Raji (cell line): ENCODE results near the gene CORIN.

Experiments used
- POLR2A ChIP-seq: IDR thresholded peaks from 2 replicates; pipeline ENCODE4 v1.6.1; 2011; ENCODE audit warnings: low read depth, low read length, control low read depth; ENCODE audit not compliant: insufficient read depth

The CORIN gene

GRCh38 chr4:47696823-47697222 lies 141.0 kb downstream of the CORIN start:
- TF ChIP-seq POLR2A: no peak

- no peak for TF ChIP-seq POLR2A
These were observed 142.6 kb downstream of the CORIN start for GRCh38 chr4:47695260-47695659.

GRCh38 chr4:47694322-47694721 lies 143.5 kb downstream of the CORIN start:
- TF ChIP-seq POLR2A: no peak

GRCh38 chr4:47692691-47693090 lies 145.2 kb downstream of the CORIN start:
- no peak for TF ChIP-seq POLR2A

GRCh38 chr4:47690611-47691010 lies 147.3 kb downstream of the CORIN start:
- TF ChIP-seq POLR2A: no peak

- no peak for TF ChIP-seq POLR2A
These were observed 151.5 kb downstream of the CORIN start for GRCh38 chr4:47686294-47686872.

GRCh38 chr4:47675806-47676205 lies 162.1 kb downstream of the CORIN start:
- no peak for TF ChIP-seq POLR2A

- TF ChIP-seq POLR2A: no peak
These were observed 163.7 kb downstream of the CORIN start for GRCh38 chr4:47674144-47674543.

- no peak for TF ChIP-seq POLR2A
These were observed 165.2 kb downstream of the CORIN start for GRCh38 chr4:47672696-47673095.

GRCh38 chr4:47669946-47670345 lies 167.9 kb downstream of the CORIN start:
- TF ChIP-seq POLR2A: no peak

GRCh38 chr4:47668810-47669408 lies 169.0 kb downstream of the CORIN start:
- no peak for TF ChIP-seq POLR2A

- no peak for TF ChIP-seq POLR2A
These were observed 169.6 kb downstream of the CORIN start for GRCh38 chr4:47668256-47668655.

GRCh38 chr4:47667552-47667951 lies 170.3 kb downstream of the CORIN start:
- TF ChIP-seq POLR2A: no peak

GRCh38 chr4:47664051-47664826 lies 173.6 kb downstream of the CORIN start:
- TF ChIP-seq POLR2A: no peak

GRCh38 chr4:47662975-47663374 lies 174.9 kb downstream of the CORIN start:
- TF ChIP-seq POLR2A: no peak

- TF ChIP-seq POLR2A: no peak
These were observed 176.1 kb downstream of the CORIN start for GRCh38 chr4:47661741-47662140.
